PC-9 (cell line): ENCODE results near the gene CYB5D1. TPM values are rescaled to one million over a fixed set of nuclear protein-coding genes. Genes with fewer than 3 reads are reported as not detected.

Source experiments
- BruUV-seq: library from RNA; stranded (reverse); fragments of 400-500 nt; replicated peaks from 2 replicates; lab custom pipeline; 2021; lab: Mats Ljungman, UMichigan
- CTCF ChIA-PET: fragments of 300-600 bp; sonication (Branson Sonifier 250); formaldehyde crosslinking; loops from one replicate; lab custom pipeline; 2022; ENCODE audit warnings: antibody characterized with exemption; lab: Charles Lee
- POLR2A ChIA-PET: fragments of 300-600 bp; sonication (Branson Sonifier 250); formaldehyde crosslinking; loops from one replicate; lab custom pipeline; 2022; ENCODE audit warnings: antibody characterized with exemption; ENCODE audit not compliant: unreplicated experiment; lab: Charles Lee
- DNase-seq, 2 experiments: peaks; one replicate each; pipeline versions ENCODE4 v3.0.0 to v3.0.0-alpha.2; 2015 to 2022; ENCODE audit warnings: mixed read lengths in 1 of 2
- H2AFZ ChIP-seq: fragments of 200-600 bp; sonication (generic); 2 replicates; pipeline ENCODE4 v1.8.1; 2017; ENCODE audit warnings: antibody characterized with exemption
- H3F3A ChIP-seq: fragments of 200-600 bp; sonication (generic); 2 replicates; pipeline ENCODE4 v1.8.1; 2017; ENCODE audit warnings: antibody characterized with exemption, mild to moderate bottlenecking, low read depth; ENCODE audit not compliant: insufficient read depth
- H3K27ac ChIP-seq: fragments of 200-600 bp; sonication (generic); 2 replicates; pipeline ENCODE4 v1.6.1; 2016; ENCODE audit warnings: mixed run types
- H3K27me3 ChIP-seq: fragments of 200-600 bp; sonication (generic); 2 replicates; pipeline ENCODE4 v1.6.1; 2016; ENCODE audit warnings: low read depth, mixed run types; ENCODE audit not compliant: insufficient read depth
- H3K36me3 ChIP-seq: fragments of 200-600 bp; sonication (generic); 2 replicates; pipeline ENCODE4 v1.6.1; 2016; ENCODE audit warnings: low read depth, mixed run types
- H3K4me1 ChIP-seq: fragments of 200-600 bp; sonication (generic); replicated peaks from 2 replicates; pipeline ENCODE4 v1.6.1; 2016; ENCODE audit warnings: mixed run types; ENCODE audit not compliant: insufficient read depth
- H3K4me2 ChIP-seq: fragments of 200-600 bp; sonication (generic); 2 replicates; pipeline ENCODE4 v1.6.1; 2017; ENCODE audit warnings: mixed run types
- H3K4me3 ChIP-seq: fragments of 200-600 bp; sonication (generic); 2 replicates; pipeline ENCODE4 v1.6.1; 2016; ENCODE audit warnings: mixed run types
- H3K79me2 ChIP-seq: fragments of 200-600 bp; sonication (generic); 2 replicates; pipeline ENCODE4 v1.6.1; 2017; ENCODE audit warnings: low read depth, mixed run types
- H3K9me2 ChIP-seq: fragments of 200-600 bp; sonication (generic); 2 replicates; pipeline ENCODE4 v1.8.1; 2017; ENCODE audit warnings: mild to moderate bottlenecking; ENCODE audit not compliant: insufficient read depth
- H3K9me3 ChIP-seq: fragments of 200-600 bp; sonication (generic); 2 replicates; pipeline ENCODE4 v1.8.1; 2016; ENCODE audit warnings: low read depth; ENCODE audit not compliant: insufficient read depth
- H4K20me1 ChIP-seq: fragments of 200-600 bp; sonication (generic); 2 replicates; pipeline ENCODE4 v1.8.1; 2017; ENCODE audit not compliant: insufficient read depth
- EZH2 ChIP-seq: fragments of 200-600 bp; sonication (generic); IDR thresholded peaks from 2 replicates; pipeline ENCODE4 v1.8.0; 2017; ENCODE audit warnings: antibody characterized with exemption, low read depth
- intact Hi-C: fragments of 100-400 bp; cut with micrococcal nuclease; formaldehyde crosslinking; loops from one replicate; pipeline ENCODE4 v1.10.0; 2022; ENCODE audit not compliant: unreplicated experiment
- total RNA-seq: library from RNA; stranded (reverse); gene quantifications from 2 replicates; pipeline ENCODE4 v1.2.3, GENCODE V29; 2021
- TF ChIP-seq, protein P1 (sequence below): fragments of 200-600 bp; sonication (generic); conservative IDR thresholded peaks from 2 replicates; pipeline ENCODE4 v1.6.1; 2017; ENCODE audit warnings: mixed run types, antibody characterized with exemption, mild to moderate bottlenecking, moderate library complexity

The CYB5D1 gene
- total RNA-seq, 1 experiment from 2014 or later: 22.0 TPM

- no TSS peak for BruUV-seq
- no peak for TF ChIP-seq EZH2
- TF ChIP-seq, protein P1, sequence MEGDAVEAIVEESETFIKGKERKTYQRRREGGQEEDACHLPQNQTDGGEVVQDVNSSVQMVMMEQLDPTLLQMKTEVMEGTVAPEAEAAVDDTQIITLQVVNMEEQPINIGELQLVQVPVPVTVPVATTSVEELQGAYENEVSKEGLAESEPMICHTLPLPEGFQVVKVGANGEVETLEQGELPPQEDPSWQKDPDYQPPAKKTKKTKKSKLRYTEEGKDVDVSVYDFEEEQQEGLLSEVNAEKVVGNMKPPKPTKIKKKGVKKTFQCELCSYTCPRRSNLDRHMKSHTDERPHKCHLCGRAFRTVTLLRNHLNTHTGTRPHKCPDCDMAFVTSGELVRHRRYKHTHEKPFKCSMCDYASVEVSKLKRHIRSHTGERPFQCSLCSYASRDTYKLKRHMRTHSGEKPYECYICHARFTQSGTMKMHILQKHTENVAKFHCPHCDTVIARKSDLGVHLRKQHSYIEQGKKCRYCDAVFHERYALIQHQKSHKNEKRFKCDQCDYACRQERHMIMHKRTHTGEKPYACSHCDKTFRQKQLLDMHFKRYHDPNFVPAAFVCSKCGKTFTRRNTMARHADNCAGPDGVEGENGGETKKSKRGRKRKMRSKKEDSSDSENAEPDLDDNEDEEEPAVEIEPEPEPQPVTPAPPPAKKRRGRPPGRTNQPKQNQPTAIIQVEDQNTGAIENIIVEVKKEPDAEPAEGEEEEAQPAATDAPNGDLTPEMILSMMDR: no peak
- no peaks in the 10 kb centered on the region; the same call in 1 of the 2 replicates for H3K36me3 ChIP-seq
- no peak overlapping the region for H3K27ac ChIP-seq
- peaks cover 7% of the 10 kb centered on the region for H3K79me2 ChIP-seq
- H3K4me2 ChIP-seq: no peak overlapping the region
- DNase-seq: no peak
- ChIA-PET POLR2A (no interaction called here), CTCF (interaction anchor here (0.6 kb wide), 1 partner anchor 1354 kb away, joined by 3 read pairs; no protein-coding TSS in a partner anchor)
- H3K9me2 ChIP-seq: no peaks in the 10 kb centered on the region
- H4K20me1 ChIP-seq: no peaks in the 10 kb centered on the region
- peaks cover 2% of the 10 kb centered on the region; the same call in 1 of the 2 replicates for H3K4me1 ChIP-seq
- H3K4me3 ChIP-seq: no peak overlapping the region
- intact Hi-C loops: no loop called here
- no peaks in the 10 kb centered on the region for H3K9me3 ChIP-seq
- no peak overlapping the region for H2AFZ ChIP-seq
- H3K27me3 ChIP-seq: no peaks in the 10 kb centered on the region
- no peaks in the 10 kb centered on the region for H3F3A ChIP-seq
Measured at GRCh38 chr17:7894866-7895265, 37.1 kb downstream of the CYB5D1 start.

GRCh38 chr17:7897090-7897489 lies 39.3 kb downstream of the CYB5D1 start:
- Histone ChIP-seq H4K20me1 (no peaks in the 10 kb centered on the region), H3K9me3 (no peaks in the 10 kb centered on the region), H3K4me1 (no peaks in the 10 kb centered on the region), H2AFZ (no peak overlapping the region), H3K27ac (no peak overlapping the region), H3K79me2 (no peaks in the 10 kb centered on the region), H3K36me3 (no peaks in the 10 kb centered on the region), H3K4me3 (no peak overlapping the region), H3F3A (no peaks in the 10 kb centered on the region), H3K27me3 (no peaks in the 10 kb centered on the region), H3K9me2 (no peaks in the 10 kb centered on the region), H3K4me2 (no peak overlapping the region)
- DNase-seq: no peak
- TF ChIP-seq, protein P1: no peak
- no peak for TF ChIP-seq EZH2
- BruUV-seq: no TSS peak
- intact Hi-C loops: loop anchor here (2.0 kb wide), 1 partner anchor 34 kb away; no protein-coding TSS in a partner anchor
- ChIA-PET CTCF (interaction anchor here (0.6 kb wide), 2 partner anchors 13 to 34 kb away, joined by 3 read pairs; no protein-coding TSS in a partner anchor), POLR2A (no interaction called here)

GRCh38 chr17:7897773-7898172 lies 40.0 kb downstream of the CYB5D1 start:
- POLR2A ChIA-PET: no interaction called here
- H3K4me3 ChIP-seq: no peak overlapping the region
- H3K27ac ChIP-seq: no peak overlapping the region
- TF ChIP-seq, protein P1: peak; percentile 57
- no peak for TF ChIP-seq EZH2
- BruUV-seq: no TSS peak
- intact Hi-C loops: loop anchor here (2.0 kb wide), 1 partner anchor 35 kb away; no protein-coding TSS in a partner anchor
- DNase-seq: no peak
- no peak overlapping the region for H3K4me2 ChIP-seq
- no peaks in the 10 kb centered on the region for H3K36me3 ChIP-seq
- H3K27me3 ChIP-seq: no peaks in the 10 kb centered on the region
- CTCF ChIA-PET: interaction anchor here (0.6 to 1.0 kb wide), 3 partner anchors 15 to 72 kb away, joined by 3 to 4 read pairs (median 3); no protein-coding TSS in a partner anchor
- no peaks in the 10 kb centered on the region for H3F3A ChIP-seq
- H2AFZ ChIP-seq: no peak overlapping the region
- no peaks in the 10 kb centered on the region for H3K9me3 ChIP-seq
- H3K9me2 ChIP-seq: no peaks in the 10 kb centered on the region
- H3K79me2 ChIP-seq: no peaks in the 10 kb centered on the region
- H3K4me1 ChIP-seq: no peaks in the 10 kb centered on the region
- no peaks in the 10 kb centered on the region for H4K20me1 ChIP-seq
